Measurements from ENCODE around the gene CD46.
"Not testable (repeated sequence)": the region's sequence is repeated elsewhere in the genome, so short reads cannot be mapped to it uniquely, and the experiment has no call there.

The CD46 gene

GRCh38 chr1:207755846-207756693, 4.2 kb downstream of the CD46 start:
- no peak overlapping the region for H3K4me3 ChIP-seq (ENCODE audit: low read length)
- TF ChIP-seq, protein P1, sequence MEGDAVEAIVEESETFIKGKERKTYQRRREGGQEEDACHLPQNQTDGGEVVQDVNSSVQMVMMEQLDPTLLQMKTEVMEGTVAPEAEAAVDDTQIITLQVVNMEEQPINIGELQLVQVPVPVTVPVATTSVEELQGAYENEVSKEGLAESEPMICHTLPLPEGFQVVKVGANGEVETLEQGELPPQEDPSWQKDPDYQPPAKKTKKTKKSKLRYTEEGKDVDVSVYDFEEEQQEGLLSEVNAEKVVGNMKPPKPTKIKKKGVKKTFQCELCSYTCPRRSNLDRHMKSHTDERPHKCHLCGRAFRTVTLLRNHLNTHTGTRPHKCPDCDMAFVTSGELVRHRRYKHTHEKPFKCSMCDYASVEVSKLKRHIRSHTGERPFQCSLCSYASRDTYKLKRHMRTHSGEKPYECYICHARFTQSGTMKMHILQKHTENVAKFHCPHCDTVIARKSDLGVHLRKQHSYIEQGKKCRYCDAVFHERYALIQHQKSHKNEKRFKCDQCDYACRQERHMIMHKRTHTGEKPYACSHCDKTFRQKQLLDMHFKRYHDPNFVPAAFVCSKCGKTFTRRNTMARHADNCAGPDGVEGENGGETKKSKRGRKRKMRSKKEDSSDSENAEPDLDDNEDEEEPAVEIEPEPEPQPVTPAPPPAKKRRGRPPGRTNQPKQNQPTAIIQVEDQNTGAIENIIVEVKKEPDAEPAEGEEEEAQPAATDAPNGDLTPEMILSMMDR (conservative IDR thresholded peaks at IDR 0.05; ENCODE audit: low read length): no peak
- no peak for DNase-seq (ENCODE audit: low read depth)

DNA sequence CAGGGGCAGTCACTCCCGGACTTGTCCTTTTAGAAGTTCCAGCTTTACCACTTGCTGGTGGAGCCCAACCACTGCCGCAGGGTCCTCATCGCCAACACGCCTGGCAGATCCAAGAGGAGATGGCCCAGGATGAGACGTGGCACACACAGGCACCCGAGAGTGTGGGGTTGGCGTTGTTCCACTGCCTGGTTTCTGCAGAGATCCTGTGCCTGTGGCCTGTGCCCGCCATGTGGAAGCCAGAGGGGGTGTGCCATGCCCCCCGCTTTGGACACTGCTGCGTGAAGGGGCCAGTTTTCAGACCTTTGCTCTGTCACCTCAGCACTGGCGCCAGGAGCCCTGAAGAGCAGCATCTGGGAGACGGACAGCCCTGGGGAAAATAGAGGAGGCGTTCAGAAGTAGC, 10.8 kb downstream of the CD46 start:
- no peak for DNase-seq (ENCODE audit: low read depth)
- TF ChIP-seq, protein P1 (conservative IDR thresholded peaks at IDR 0.05; ENCODE audit: low read length): no peak
- H3K4me3 ChIP-seq (ENCODE audit: low read length): no peak overlapping the region

GRCh38 chr1:207763091-207763490, 11.2 kb downstream of the CD46 start:
- H3K4me3 ChIP-seq (ENCODE audit: low read length): no peak overlapping the region
- DNase-seq (ENCODE audit: low read depth): no peak
- TF ChIP-seq, protein P1 (conservative IDR thresholded peaks at IDR 0.05; ENCODE audit: low read length): no peak

DNA sequence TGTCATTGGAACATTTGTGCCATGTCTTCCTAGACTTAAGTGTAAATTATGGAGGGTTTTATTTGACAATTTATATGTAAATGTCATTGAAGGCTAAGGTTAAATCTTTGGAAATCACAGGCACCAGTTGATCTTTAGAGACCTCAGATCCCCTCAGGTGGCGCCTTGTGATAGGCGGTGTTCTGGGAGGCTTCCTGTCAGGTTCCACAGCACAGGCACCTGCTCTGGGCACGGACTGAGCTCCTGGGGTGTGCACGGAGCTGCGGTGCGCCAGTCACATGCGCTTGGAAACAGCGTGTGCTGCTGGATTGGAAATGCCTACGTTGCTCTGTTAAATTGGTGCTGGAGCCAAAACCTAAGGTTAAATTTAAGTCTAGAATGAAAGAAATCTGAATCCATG, 12.1 kb downstream of the CD46 start:
- no peak for DNase-seq (ENCODE audit: low read depth)
- TF ChIP-seq, protein P1 (conservative IDR thresholded peaks at IDR 0.05; ENCODE audit: low read length): no peak
- H3K4me3 ChIP-seq (ENCODE audit: low read length): no peak overlapping the region

DNA sequence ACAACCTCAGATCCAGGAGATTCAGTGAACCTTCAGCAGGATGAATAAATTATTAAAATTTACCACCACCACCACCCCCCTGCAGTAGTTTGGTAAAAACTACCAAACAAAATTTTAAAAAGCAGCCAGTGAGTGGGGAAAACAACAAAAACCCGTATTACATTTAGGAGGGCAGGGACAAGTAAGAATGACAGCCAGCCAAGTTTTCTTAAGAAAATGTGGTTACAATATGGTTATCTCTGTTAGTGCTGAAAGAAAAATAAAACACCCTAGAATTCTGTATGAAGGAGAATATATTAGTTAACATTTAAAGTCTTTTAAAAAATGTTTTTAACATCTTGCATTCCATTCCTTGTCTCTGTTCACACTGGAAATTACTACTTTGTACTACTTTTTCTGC, 14.7 kb downstream of the CD46 start:
- DNase-seq (ENCODE audit: low read depth): no peak
- no peak overlapping the region for H3K4me3 ChIP-seq (ENCODE audit: low read length)
- TF ChIP-seq, protein P1 (conservative IDR thresholded peaks at IDR 0.05; ENCODE audit: low read length): no peak

GRCh38 chr1:207770514-207770913, 18.7 kb downstream of the CD46 start:
- DNase-seq (ENCODE audit: low read depth): not testable (repeated sequence)

GRCh38 chr1:207776045-207776444, 24.2 kb downstream of the CD46 start:
- H3K4me3 ChIP-seq (ENCODE audit: low read length): not testable (repeated sequence)

More at GRCh38 chr1:207770514-207770913, 18.7 kb downstream of the CD46 start:
- H3K4me3 ChIP-seq (ENCODE audit: low read length): not testable (repeated sequence)

GRCh38 chr1:207777412-207777811, 25.6 kb downstream of the CD46 start:
- not testable (repeated sequence) for H3K4me3 ChIP-seq (ENCODE audit: low read length); DNase-seq (ENCODE audit: low read depth)

More at GRCh38 chr1:207776045-207776444, 24.2 kb downstream of the CD46 start:
- not testable (repeated sequence) for DNase-seq (ENCODE audit: low read depth)

All from AG10803 (cell line).